HepG2 (cell line): ENCODE measurements around the gene GGPS1. TPM values are rescaled to one million over a fixed set of nuclear protein-coding genes. Genes with fewer than 3 reads are reported as not detected.
A peak's percentile ranks its signal among the peaks of the same experiment; 100 is the strongest.

Experiments
- ATF1 ChIP-seq: IDR thresholded peaks from 2 replicates; pipeline ENCODE4 v1.6.1; 2016; ENCODE audit warnings: mild to moderate bottlenecking, control low read depth
- FOXM1 ChIP-seq: sonication (generic); formaldehyde crosslinking; IDR thresholded peaks from 2 replicates; pipeline ENCODE4 v1.5.0; 2020; ENCODE audit warnings: missing genetic modification reagents
- JARID2 ChIP-seq: sonication (generic); formaldehyde crosslinking; IDR thresholded peaks from 2 replicates; pipeline ENCODE4 v1.8.1; 2023; ENCODE audit warnings: missing genetic modification reagents, inconsistent platforms; ENCODE audit not compliant: insufficient replicate concordance
- KAT8 ChIP-seq: IDR thresholded peaks from 2 replicates; pipeline ENCODE4 v1.6.1; 2016; ENCODE audit warnings: missing genetic modification reagents, missing compliant biosample characterization
- MLLT10 ChIP-seq: sonication (generic); formaldehyde crosslinking; IDR thresholded peaks from 2 replicates; pipeline ENCODE4 v1.4.0; 2020; ENCODE audit warnings: missing genetic modification reagents
- PCBP1 ChIP-seq: fragments of 200-400 bp; formaldehyde crosslinking; IDR thresholded peaks from 2 replicates; pipeline ENCODE4 v1.6.1; 2017; ENCODE audit warnings: mild to moderate bottlenecking, low read depth, low read length, borderline replicate concordance
- SMYD3 ChIP-seq: sonication (generic); formaldehyde crosslinking; IDR thresholded peaks from 2 replicates; pipeline ENCODE4 v1.8.1; 2023; ENCODE audit warnings: mild to moderate bottlenecking, missing genetic modification reagents
- USF2 ChIP-seq, 2 experiments: sonication (generic) in 1 of 2; formaldehyde crosslinking in 1 of 2; IDR thresholded peaks; 2 replicates each; pipeline versions ENCODE4 v1.5.1 to v1.6.1; 2011 to 2020; ENCODE audit warnings: borderline replicate concordance in 1 of 2, low read depth in 1 of 2, low read length in 1 of 2, mild to moderate bottlenecking in 1 of 2, missing genetic modification reagents in 1 of 2, moderate library complexity in 1 of 2
- ZBTB7B ChIP-seq: sonication (generic); formaldehyde crosslinking; IDR thresholded peaks from 2 replicates; pipeline ENCODE4 v1.4.0; 2020; ENCODE audit warnings: missing genetic modification reagents
- ZFP36L1 ChIP-seq: sonication (generic); formaldehyde crosslinking; IDR thresholded peaks from 2 replicates; pipeline ENCODE4 v1.8.0; 2022; ENCODE audit warnings: mild to moderate bottlenecking, missing genetic modification reagents, moderate library complexity
- ZNF460 ChIP-seq: sonication (generic); formaldehyde crosslinking; IDR thresholded peaks from 2 replicates; pipeline ENCODE4 v1.5.1; 2020; ENCODE audit warnings: missing genetic modification reagents, mild to moderate bottlenecking, borderline replicate concordance
- ZNF530 ChIP-seq: sonication (generic); formaldehyde crosslinking; IDR thresholded peaks from 2 replicates; pipeline ENCODE4 v1.5.0; 2020; ENCODE audit warnings: low read depth, mild to moderate bottlenecking, missing genetic modification reagents
- ZNF563 ChIP-seq: sonication (generic); formaldehyde crosslinking; IDR thresholded peaks from 2 replicates; pipeline ENCODE4 v1.8.0; 2022; ENCODE audit warnings: mild to moderate bottlenecking, moderate library complexity, missing genetic modification reagents
- ZNF572 ChIP-seq: sonication (generic); formaldehyde crosslinking; IDR thresholded peaks from 2 replicates; pipeline ENCODE4 v1.5.1; 2020; ENCODE audit warnings: mild to moderate bottlenecking, missing genetic modification reagents
- ZNF580 ChIP-seq: IDR thresholded peaks from 2 replicates; pipeline ENCODE4 v1.6.1; 2016; ENCODE audit warnings: low read depth, borderline replicate concordance
- ZNF614 ChIP-seq: IDR thresholded peaks from 2 replicates; pipeline ENCODE4 v1.6.1; 2018; ENCODE audit warnings: missing biosample characterization, missing genetic modification reagents, inconsistent platforms, borderline replicate concordance
- ZNF772 ChIP-seq: sonication (generic); formaldehyde crosslinking; IDR thresholded peaks from 2 replicates; pipeline ENCODE4 v1.5.0; 2020; ENCODE audit warnings: mild to moderate bottlenecking, missing genetic modification reagents
- ZNF784 ChIP-seq: sonication (generic); formaldehyde crosslinking; IDR thresholded peaks from 2 replicates; pipeline ENCODE4 v1.5.1; 2020; ENCODE audit warnings: missing genetic modification reagents, mild to moderate bottlenecking, borderline replicate concordance
- ZNF800 ChIP-seq: sonication (generic); formaldehyde crosslinking; IDR thresholded peaks from 2 replicates; pipeline ENCODE4 v1.4.0; 2020; ENCODE audit warnings: missing genetic modification reagents
- ZNF879 ChIP-seq: sonication (generic); formaldehyde crosslinking; IDR thresholded peaks from 2 replicates; pipeline ENCODE4 v1.8.1; 2023; ENCODE audit warnings: missing genetic modification reagents
- ZSCAN31 ChIP-seq: sonication (generic); formaldehyde crosslinking; IDR thresholded peaks from 2 replicates; pipeline ENCODE4 v1.5.0; 2020; ENCODE audit warnings: low read depth, mild to moderate bottlenecking, missing genetic modification reagents
- polyA plus RNA-seq, 8 experiments: library from polyadenylated mRNA; depleted of rRNA in 3 of 8; stranded (reverse) in 7 of 8; unstranded in 1 of 8; fragments of >200 nt; fragmentation: Illumina TruSeq in 4 of 8; extraction: Trizol in 4 of 8; gene quantifications; 2 replicates each; pipeline versions ENCODE4 v1.2.1 to v1.2.3, GENCODE V29; 2011 to 2016; ENCODE audit warnings: low read depth in 4 of 8, missing spikeins in 1 of 8, mixed read lengths in 1 of 8; ENCODE audit not compliant: insufficient read depth in 1 of 8
- total RNA-seq, 5 experiments: library from RNA; depleted of rRNA; stranded (reverse); fragments of >200 nt; fragmentation: Illumina TruSeq; extraction: Trizol; gene quantifications; 2 replicates each; pipeline ENCODE4 v1.2.3, GENCODE V29; 2016; ENCODE audit warnings: low read depth in 1 of 5
- TF ChIP-seq, protein P1 (sequence below): IDR thresholded peaks from 2 replicates; pipeline ENCODE4 v1.6.1; 2012; ENCODE audit warnings: low read depth, low read length, improper control_type of control experiment

Gene GGPS1
- total and polyA plus RNA-seq, 2 of the 13 experiments (the other 11 are each of a cell fraction or from before 2014, with no cell fraction given): 28.8 to 42.6 TPM

DNA sequence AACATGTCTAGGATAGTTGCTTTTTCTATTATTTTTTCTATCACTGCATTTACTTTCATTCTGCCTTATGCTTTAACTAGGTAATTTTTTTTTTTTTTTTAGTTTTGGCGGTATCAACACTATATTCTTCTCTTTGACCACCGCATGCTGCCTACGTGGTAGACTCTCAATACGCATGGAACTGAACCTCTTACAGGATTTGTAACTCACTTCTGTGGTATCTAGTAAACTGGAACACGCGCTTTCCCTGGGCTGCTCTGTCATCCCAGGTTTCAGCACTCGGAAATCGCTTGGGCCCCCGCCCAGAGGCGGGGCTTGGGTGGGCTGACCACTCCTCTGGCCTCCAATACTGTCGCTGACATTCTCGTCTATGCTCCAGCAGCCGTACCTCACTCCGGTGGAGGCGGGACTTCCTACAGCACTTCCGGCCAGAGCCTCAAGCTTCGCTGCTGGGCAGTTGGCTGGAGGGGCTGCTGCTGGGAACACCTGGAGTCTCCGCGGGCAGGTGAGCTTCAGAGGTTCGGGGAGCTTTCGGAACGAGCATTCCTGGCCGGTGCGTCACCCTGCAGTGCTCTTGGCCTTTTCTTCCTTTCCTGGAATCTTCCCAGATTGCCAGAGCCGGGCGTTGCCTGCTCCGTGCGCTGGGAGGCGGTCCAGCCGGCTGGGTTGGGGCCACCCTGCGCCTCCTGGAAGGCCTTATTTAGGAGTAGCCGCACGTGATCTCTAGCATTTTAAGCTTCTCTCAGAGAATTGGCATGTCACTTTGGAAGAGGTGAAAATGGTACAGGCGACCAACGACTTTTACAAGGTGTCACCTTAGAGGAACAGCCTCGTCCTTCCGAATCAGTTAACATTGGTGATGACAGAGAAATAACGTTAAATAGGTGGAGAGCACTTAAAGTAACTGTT lies 38.9 kb downstream of the GGPS1 start, which contains the start of gene TBCE (continued):
- TF ChIP-seq PCBP1 (no peak), FOXM1 (CRISPR knock-in tag) (no peak), ZNF879 (no peak), ZNF580 (CRISPR knock-in tag) (0 out of 2 replicates have a peak, but pooled peaks have one; percentile 47), ZNF563 (CRISPR knock-in tag) (no peak), KAT8 (CRISPR knock-in tag) (peak; percentile 83), ZFP36L1 (no peak), ZNF784 (CRISPR knock-in tag) (no peak), ZSCAN31 (peak; percentile 54; the same call in 1 of the 2 replicates), JARID2 (CRISPR knock-in tag) (no peak), SMYD3 (CRISPR knock-in tag) (0 out of 2 replicates have a peak, but pooled peaks have one; percentile 54), MLLT10 (CRISPR knock-in tag) (no peak), ZNF772 (0 out of 2 replicates have a peak, but pooled peaks have one; percentile 53), ATF1 (peak; percentile 55; the same call in 1 of the 2 replicates), ZNF530 (CRISPR knock-in tag) (no peak), USF2 (IDR thresholded peaks at IDR 0.05; ENCODE audit: low read depth, low read length) (0 out of 2 replicates have a peak, but pooled peaks have one; percentile 19), USF2 (CRISPR knock-in tag; IDR thresholded peaks at IDR 0.05; ENCODE audit: borderline replicate concordance) (peak; percentile 67; the same call in 1 of the 2 replicates), ZNF800 (CRISPR knock-in tag) (no peak), ZNF572 (CRISPR knock-in tag) (no peak), ZNF460 (CRISPR knock-in tag) (no peak), ZBTB7B (no peak), ZNF614 (CRISPR knock-in tag) (peak; percentile 26; the same call in 1 of the 2 replicates)
- TF ChIP-seq, protein P1, sequence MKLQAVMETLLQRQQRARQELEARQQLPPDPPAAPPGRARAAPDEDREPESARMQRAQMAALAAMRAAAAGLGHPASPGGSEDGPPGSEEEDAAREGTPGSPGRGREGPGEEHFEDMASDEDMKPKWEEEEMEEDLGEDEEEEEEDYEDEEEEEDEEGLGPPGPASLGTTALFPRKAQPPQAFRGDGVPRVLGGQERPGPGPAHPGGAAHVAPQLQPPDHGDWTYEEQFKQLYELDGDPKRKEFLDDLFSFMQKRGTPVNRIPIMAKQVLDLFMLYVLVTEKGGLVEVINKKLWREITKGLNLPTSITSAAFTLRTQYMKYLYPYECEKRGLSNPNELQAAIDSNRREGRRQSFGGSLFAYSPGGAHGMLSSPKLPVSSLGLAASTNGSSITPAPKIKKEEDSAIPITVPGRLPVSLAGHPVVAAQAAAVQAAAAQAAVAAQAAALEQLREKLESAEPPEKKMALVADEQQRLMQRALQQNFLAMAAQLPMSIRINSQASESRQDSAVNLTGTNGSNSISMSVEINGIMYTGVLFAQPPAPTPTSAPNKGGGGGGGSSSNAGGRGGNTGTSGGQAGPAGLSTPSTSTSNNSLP: no peak
